GM12801 (cell line): ENCODE results near the gene ANGPTL2.

Source experiments
- TF ChIP-seq, protein P1 (sequence below): IDR thresholded peaks from one replicate; pipeline ENCODE4 v1.5.1; 2011; ENCODE audit warnings: control low read depth; ENCODE audit not compliant: insufficient read length; ENCODE audit errors: extremely low read depth

Gene ANGPTL2

GRCh38 chr9:127131871-127132270, 9.4 kb upstream of the ANGPTL2 start:
- TF ChIP-seq, protein P1, sequence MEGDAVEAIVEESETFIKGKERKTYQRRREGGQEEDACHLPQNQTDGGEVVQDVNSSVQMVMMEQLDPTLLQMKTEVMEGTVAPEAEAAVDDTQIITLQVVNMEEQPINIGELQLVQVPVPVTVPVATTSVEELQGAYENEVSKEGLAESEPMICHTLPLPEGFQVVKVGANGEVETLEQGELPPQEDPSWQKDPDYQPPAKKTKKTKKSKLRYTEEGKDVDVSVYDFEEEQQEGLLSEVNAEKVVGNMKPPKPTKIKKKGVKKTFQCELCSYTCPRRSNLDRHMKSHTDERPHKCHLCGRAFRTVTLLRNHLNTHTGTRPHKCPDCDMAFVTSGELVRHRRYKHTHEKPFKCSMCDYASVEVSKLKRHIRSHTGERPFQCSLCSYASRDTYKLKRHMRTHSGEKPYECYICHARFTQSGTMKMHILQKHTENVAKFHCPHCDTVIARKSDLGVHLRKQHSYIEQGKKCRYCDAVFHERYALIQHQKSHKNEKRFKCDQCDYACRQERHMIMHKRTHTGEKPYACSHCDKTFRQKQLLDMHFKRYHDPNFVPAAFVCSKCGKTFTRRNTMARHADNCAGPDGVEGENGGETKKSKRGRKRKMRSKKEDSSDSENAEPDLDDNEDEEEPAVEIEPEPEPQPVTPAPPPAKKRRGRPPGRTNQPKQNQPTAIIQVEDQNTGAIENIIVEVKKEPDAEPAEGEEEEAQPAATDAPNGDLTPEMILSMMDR, result no peak

- TF ChIP-seq, protein P1, result no peak
Observed at GRCh38 chr9:127130661-127131538, 8.5 kb upstream of the ANGPTL2 start.

DNA sequence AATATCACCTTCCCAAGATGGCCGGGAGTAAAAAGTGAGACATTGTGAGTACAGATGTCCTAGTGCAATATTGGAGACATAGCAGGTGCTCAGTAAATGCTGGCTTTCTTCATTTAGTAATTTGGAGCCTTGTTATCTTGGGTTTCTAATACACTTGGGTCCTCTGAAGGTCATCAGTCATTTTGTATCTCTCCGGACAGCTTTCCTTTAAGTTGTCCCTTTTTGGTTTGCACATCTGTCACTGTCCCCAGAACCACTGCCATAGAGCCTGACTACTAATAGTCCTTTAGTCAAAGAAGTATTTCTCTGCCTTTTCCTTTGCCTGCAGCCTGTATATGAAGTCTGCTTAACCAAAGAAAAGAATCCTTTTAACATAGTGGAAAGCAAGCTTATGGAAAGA, 7.8 kb upstream of the ANGPTL2 start:
- TF ChIP-seq, protein P1, result no peak

DNA sequence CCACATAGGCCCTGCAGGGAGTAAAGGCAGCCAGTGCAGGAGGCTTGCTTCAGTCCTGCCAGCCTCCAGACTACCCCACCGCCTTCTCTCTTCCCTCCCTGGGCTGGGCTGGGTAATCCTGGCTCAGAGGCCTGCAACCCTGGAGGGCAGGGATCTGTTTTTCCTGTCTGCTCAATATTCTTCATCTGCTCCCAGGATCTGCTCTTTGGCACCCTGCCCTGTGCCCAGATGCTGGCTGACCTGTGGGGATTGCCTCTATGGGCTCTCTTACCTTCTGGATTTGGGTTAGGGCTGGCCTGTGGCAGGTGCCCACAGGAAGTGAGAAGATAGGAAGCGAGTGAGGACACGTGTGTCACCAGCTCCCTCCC, 7.3 kb upstream of the ANGPTL2 start:
- TF ChIP-seq, protein P1, result no peak

GRCh38 chr9:127129073-127129717, 6.8 kb upstream of the ANGPTL2 start:
- TF ChIP-seq, protein P1, result no peak

GRCh38 chr9:127128341-127129072, 6.1 kb upstream of the ANGPTL2 start:
- TF ChIP-seq, protein P1, result no peak

- TF ChIP-seq, protein P1, result no peak
Observed at GRCh38 chr9:127126971-127127370, 4.5 kb upstream of the ANGPTL2 start.
